ENCODE measurements around the gene SLC38A3.

GRCh38 chr3:50192124-50192523 is 12.9 kb upstream of the SLC38A3 start:
- TF ChIP-seq, protein P1, sequence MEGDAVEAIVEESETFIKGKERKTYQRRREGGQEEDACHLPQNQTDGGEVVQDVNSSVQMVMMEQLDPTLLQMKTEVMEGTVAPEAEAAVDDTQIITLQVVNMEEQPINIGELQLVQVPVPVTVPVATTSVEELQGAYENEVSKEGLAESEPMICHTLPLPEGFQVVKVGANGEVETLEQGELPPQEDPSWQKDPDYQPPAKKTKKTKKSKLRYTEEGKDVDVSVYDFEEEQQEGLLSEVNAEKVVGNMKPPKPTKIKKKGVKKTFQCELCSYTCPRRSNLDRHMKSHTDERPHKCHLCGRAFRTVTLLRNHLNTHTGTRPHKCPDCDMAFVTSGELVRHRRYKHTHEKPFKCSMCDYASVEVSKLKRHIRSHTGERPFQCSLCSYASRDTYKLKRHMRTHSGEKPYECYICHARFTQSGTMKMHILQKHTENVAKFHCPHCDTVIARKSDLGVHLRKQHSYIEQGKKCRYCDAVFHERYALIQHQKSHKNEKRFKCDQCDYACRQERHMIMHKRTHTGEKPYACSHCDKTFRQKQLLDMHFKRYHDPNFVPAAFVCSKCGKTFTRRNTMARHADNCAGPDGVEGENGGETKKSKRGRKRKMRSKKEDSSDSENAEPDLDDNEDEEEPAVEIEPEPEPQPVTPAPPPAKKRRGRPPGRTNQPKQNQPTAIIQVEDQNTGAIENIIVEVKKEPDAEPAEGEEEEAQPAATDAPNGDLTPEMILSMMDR (IDR thresholded peaks at IDR 0.05), result no peak
- TF ChIP-seq EZH2phosphoT487 (IDR thresholded peaks at IDR 0.05), result no peak
- TF ChIP-seq EZH2 (IDR thresholded peaks at IDR 0.05), result no peak

All from neural progenitor cell (in vitro differentiated cells).